ENCODE data around the gene ERBB4. TPM values are rescaled to one million over a fixed set of nuclear protein-coding genes. Genes with fewer than 3 reads are reported as not detected.

The ERBB4 gene
- total RNA-seq, 1 donor from 2014 or later: 10.2 TPM

DNA sequence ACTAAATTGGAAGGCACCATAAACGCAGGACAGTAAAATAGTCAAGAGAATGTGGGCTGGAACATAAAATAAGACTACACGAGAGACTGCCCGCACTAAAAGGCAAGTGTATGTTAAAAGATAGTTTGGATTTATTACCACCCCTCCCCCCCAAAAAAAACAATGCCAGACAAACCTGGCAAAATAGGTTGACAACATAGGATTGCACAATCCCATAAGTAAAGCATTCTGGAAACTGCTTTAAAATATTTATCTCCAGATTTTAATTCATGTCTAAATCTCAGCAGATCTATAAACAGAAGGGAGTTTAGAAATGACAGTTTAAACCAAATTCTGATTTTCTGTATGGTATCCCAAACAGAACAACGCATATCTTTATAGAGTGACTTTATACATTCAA is 455.1 kb downstream of the ERBB4 start:
- DNase-seq (ENCODE audit: low spot score): no peak

GRCh38 chr2:212078103-212078502 is 460.5 kb downstream of the ERBB4 start:
- no peak for DNase-seq (ENCODE audit: low spot score)

GRCh38 chr2:212076456-212076855 is 462.1 kb downstream of the ERBB4 start:
- DNase-seq (ENCODE audit: low spot score): no peak

- DNase-seq (ENCODE audit: low spot score): no peak
These were observed 465.2 kb downstream of the ERBB4 start for GRCh38 chr2:212073360-212073759.

DNA sequence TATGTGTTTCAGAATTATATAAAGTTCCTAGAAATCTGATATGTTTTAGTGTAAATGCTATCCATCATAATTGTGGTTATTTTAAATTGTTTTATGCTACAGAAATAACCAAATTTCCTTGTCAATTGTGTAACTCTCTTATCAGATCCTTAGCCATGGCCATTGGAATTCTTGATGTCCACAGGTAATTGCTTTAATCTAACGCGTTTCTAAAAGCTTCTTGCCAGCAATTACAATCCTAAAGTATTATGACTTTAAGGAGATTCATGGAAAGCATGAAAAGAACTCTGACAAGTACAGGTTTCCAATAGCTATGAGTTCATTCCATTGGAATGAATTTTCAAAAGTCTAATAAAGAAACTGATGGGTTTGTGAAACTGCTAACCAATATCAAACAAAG is 472.1 kb downstream of the ERBB4 start:
- no peak for DNase-seq (ENCODE audit: low spot score)

- no peak for DNase-seq (ENCODE audit: low spot score)
These were observed 474.3 kb downstream of the ERBB4 start for GRCh38 chr2:212064318-212064717.

GRCh38 chr2:212052412-212053159 is 486.0 kb downstream of the ERBB4 start:
- no peak for DNase-seq (ENCODE audit: low spot score)

DNA sequence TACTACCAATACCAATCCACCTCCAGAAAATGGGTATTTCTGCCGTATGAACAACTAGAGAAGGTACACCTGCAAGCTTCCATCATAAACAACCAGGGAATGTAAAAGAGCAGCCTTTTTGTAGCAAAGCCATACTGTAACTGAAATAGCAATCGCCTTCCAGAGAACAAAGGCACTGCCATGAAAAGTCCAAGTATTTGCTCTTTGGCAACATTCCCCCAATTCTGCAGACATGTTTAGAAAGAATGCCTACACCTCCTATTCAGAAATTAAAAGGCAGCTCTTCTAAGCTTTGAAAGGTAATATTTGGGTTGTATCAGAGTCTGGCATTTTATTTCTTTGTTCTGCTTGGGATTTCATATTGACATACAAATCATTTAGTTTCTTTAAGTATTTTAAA is 487.7 kb downstream of the ERBB4 start:
- no peak for DNase-seq (ENCODE audit: low spot score)

DNA sequence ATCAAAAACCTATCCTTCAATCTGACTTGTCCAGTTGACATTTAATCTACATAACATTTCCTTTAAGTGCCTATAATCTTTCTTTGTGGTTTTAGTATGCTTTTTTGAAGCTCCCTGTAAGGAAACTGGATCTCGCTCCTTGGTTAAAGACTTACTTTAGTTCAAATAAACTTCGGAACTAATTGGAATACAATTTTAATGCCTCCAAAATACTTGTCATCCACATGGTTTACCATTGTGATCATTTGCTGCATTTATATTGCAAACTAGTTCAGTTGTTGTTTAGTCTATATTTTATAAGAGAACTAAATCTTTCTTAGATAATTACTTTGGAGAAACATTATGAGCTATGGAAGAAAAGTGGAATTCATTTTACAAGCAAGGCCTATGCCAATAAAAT is 496.0 kb downstream of the ERBB4 start:
- DNase-seq (ENCODE audit: low spot score): no peak

- no peak for DNase-seq (ENCODE audit: low spot score)
These were observed 501.5 kb downstream of the ERBB4 start for GRCh38 chr2:212037062-212037461.

- no peak for DNase-seq (ENCODE audit: low spot score)
These were observed 503.6 kb downstream of the ERBB4 start for GRCh38 chr2:212034841-212035585.

DNA sequence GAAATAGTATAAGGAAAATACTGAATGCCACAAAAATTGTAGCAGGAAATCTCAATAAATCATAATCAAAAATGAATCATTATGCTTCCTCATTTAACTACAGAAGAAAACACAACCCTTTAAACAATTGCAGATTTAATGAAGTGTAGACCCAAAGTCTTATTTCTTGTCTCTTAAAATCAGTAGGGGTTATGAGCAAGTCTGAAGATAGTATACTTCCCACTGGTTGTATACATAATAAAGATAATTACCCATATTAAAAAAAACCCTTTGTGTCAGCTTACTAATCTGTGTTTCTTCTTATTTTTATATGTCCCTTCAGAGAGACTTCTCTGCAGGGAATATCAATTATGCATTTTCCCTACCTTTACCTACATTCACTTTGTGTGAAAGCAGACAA is 504.7 kb downstream of the ERBB4 start:
- no peak for DNase-seq (ENCODE audit: low spot score)

DNA sequence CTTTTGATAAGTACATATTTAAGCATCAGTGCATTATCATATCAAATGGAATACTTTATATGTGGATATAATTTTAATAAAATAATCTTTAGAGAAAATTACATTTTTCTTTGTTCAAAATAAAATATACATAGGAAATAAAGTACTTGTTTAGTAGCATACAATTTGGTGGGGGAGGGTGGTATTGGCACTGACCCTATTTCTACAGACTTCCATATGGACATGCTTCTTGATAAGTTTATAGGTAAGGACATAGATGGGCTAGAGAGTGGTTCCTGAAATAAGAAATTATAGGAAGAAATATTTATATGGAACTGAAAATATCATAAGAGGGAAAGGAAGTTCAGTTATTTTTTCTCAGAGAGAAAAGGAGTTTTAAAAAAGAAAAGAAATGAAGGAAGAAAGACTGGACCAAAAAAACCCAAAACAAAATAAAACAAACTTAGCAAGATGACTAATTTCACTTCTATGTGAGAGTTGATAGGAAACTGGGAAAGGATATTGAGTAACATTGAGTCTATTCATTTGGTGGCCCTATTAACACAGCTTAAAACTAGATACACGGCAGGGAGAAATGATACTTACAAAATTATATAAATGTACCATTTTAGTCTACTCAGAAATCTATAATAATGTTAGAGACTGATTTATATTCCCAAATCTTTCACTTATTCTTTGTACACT is 505.9 kb downstream of the ERBB4 start:
- DNase-seq (ENCODE audit: low spot score): no peak

DNA sequence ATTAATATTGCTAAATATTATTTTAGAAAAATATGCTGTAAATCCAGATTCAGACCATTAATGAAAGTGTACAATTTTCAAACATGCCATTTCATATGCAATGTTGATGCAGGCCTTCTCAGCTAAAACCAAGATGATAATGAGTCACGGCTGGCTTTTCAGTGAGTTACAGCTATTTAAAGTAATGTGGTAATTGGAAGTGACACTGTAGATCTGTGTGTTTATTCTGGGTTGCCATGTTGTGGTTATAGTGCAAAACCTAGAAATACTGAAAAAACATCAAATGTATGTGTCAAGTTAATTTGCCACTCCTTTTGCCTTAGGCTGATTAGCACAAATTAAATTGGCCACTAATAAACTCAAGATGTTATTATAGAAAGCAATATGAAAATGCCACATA is 506.6 kb downstream of the ERBB4 start:
- DNase-seq (ENCODE audit: low spot score): no peak

GRCh38 chr2:212030709-212031108 is 507.9 kb downstream of the ERBB4 start:
- DNase-seq (ENCODE audit: low spot score): no peak

GRCh38 chr2:212028798-212029394 is 509.7 kb downstream of the ERBB4 start:
- DNase-seq (ENCODE audit: low spot score): no peak

DNA sequence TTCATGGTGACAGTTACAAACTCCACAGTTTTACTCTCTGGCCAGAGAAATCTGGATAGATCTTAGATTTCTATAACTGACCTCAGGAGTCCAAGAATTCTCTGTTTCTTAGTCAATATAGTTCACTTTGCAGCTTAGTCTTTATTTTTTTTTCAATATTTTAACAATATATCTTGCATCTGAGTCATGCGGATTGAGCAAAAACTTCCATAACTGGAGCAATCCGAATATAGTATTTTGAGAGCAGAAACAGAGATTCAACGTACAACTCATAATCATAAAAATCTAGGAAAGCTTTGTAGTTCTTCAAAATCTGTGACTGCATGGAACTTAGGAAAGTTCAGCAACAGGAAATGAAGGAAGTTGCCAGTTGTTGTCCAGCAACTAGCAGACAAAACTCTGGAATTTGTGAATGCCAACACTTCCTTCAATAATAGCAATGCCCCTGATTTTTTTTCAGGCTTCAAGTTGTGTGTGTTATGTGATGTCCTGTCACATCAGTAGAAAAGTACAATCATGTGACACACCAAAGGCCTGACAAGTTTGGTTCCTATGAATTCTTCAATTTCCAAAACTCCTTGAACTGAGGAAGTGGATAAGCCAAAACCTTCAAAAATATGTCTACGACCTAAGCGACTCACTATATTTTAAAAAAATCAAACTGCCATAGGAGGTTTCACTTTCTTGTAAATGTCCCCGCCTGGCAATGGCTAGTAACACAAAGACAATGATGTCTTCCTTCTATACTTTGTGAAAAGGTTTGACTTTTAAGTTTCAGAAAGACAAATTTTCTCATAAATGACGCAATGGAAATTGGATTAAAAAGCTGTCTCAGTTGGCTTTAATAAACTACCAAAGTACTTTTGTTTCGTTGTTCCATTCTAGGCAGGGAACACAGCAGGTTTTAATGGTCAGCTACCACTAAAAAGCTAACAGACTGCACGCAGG is 510.6 kb downstream of the ERBB4 start:
- no peak for DNase-seq (ENCODE audit: low spot score)

- no peak for DNase-seq (ENCODE audit: low spot score)
These were observed 514.6 kb downstream of the ERBB4 start for GRCh38 chr2:212024040-212024439.

- no peak for DNase-seq (ENCODE audit: low spot score)
These were observed 515.6 kb downstream of the ERBB4 start for GRCh38 chr2:212022966-212023365.

GRCh38 chr2:212021947-212022346 is 516.7 kb downstream of the ERBB4 start:
- DNase-seq (ENCODE audit: low spot score): no peak

- DNase-seq (ENCODE audit: low spot score): no peak
These were observed 523.0 kb downstream of the ERBB4 start for GRCh38 chr2:212015588-212015987.

Measured in ureter (tissue), 1 donor.